ENCODE measurements around the gene RALGPS1.

DNA sequence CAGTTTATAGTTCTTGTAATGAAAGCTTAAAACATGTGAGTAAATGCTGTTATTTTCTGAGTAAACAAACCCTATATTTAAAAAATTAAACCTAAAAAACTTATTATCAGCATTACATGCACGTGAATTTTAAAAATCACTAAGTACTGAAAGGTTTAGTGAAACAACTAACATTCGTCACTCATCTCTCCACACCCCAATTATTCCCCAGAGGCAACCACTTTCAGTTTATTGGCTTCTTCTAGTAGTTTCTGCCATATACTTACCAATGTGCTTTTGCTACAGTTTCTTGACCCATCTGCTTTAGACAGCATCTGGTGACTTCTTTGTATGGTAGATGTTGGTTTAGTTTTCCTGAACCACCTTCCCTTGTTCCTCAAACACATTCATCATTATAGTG lies 149.8 kb downstream of the RALGPS1 start:
- TF ChIP-seq, protein P1, sequence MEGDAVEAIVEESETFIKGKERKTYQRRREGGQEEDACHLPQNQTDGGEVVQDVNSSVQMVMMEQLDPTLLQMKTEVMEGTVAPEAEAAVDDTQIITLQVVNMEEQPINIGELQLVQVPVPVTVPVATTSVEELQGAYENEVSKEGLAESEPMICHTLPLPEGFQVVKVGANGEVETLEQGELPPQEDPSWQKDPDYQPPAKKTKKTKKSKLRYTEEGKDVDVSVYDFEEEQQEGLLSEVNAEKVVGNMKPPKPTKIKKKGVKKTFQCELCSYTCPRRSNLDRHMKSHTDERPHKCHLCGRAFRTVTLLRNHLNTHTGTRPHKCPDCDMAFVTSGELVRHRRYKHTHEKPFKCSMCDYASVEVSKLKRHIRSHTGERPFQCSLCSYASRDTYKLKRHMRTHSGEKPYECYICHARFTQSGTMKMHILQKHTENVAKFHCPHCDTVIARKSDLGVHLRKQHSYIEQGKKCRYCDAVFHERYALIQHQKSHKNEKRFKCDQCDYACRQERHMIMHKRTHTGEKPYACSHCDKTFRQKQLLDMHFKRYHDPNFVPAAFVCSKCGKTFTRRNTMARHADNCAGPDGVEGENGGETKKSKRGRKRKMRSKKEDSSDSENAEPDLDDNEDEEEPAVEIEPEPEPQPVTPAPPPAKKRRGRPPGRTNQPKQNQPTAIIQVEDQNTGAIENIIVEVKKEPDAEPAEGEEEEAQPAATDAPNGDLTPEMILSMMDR (IDR thresholded peaks at IDR 0.05), result no peak
- TF ChIP-seq EP300 (IDR thresholded peaks at IDR 0.05), result no peak
